ENCODE data around the gene ELMO3.

The ELMO3 gene

DNA sequence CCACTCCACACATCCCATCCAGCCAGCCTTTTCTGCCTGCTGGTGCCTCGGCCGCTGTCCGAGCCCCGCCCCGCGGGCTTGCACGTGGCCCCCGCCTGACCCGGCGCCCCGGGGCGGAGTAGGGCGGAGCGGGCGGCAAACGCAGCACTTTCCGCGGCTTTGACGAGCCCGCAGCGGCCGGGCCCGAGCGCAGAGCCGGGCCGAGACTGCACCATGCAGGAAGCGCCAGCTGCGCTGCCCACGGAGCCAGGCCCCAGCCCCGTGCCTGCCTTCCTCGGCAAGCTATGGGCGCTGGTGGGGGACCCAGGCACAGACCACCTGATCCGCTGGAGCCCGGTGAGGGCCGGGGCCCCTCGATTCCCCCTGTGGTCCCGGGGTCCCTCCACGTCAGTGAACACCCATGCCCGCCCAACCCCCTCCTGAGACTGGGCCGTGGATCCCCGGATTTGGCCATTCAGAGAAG is 34.3 kb upstream of the ELMO3 start, which contains the start of gene HSF4:
Gene HSF4, plus strand, starts transcription at position 147 of the 463 bp plus-strand sequence. Its CDS starts 67 bp downstream, at position 214.
- DNase-seq = peak; percentile 85 to 90
- Histone ChIP-seq H3K9me3 (ENCODE audit: insufficient read depth, low read depth, low read length) (peaks cover 8% of the 10 kb centered on the region), H4K91ac (ENCODE audit: low read depth, low read length) (no peak within 1 kb of the TSS), H2AK5ac (ENCODE audit: low read length) (no peak within 1 kb of the TSS), H3K4me2 (ENCODE audit: low read length) (peak within 1 kb of the TSS; percentile 63), H2AFZ (ENCODE audit: insufficient read depth, low read length, poor library complexity) (peak within 1 kb of the TSS; percentile 19), H3K4ac (ENCODE audit: low read depth, low read length) (no peak within 1 kb of the TSS), H3K27me3 (ENCODE audit: insufficient read depth, low read length) (peaks cover 80% of the 10 kb centered on the region), H3K79me1 (ENCODE audit: low read length) (peaks cover 5% of the 10 kb centered on the region), H3K18ac (ENCODE audit: low read length) (no peak within 1 kb of the TSS), H3K23ac (ENCODE audit: low read length) (no peak within 1 kb of the TSS), H2BK120ac (ENCODE audit: insufficient read depth, low read length, poor library complexity) (no peak within 1 kb of the TSS), H3K27ac (ENCODE audit: low read depth, low read length) (no peak within 1 kb of the TSS), H2BK5ac (ENCODE audit: low read depth, low read length, poor library complexity) (no peak within 1 kb of the TSS), H3K4me3 (ENCODE audit: low read depth, low read length) (peak within 1 kb of the TSS; percentile 11), H4K8ac (ENCODE audit: low read depth, low read length) (no peak within 1 kb of the TSS), H3K9ac (ENCODE audit: low read length) (no peak within 1 kb of the TSS), H2BK12ac (ENCODE audit: low read length) (no peak within 1 kb of the TSS), H3K79me2 (ENCODE audit: control insufficient read depth, insufficient read depth, low read length, poor library complexity) (peaks cover 2% of the 10 kb centered on the region), H3K14ac (ENCODE audit: low read length) (no peak within 1 kb of the TSS), H3K4me1 (ENCODE audit: control insufficient read depth in 1 of 2, insufficient read depth in 2 of 2, low read length in 2 of 2) (peaks cover 17 to 25% of the 10 kb centered on the region in 2 experiments), H4K12ac (ENCODE audit: low read depth, low read length) (no peak within 1 kb of the TSS), H3K36me3 (ENCODE audit: control insufficient read depth in 1 of 2, insufficient read depth in 2 of 2, low read length in 2 of 2) (no peaks in the 10 kb centered on the region)
- no CpG with 5 or more reads among the region's 41 CpGs for WGBS (ENCODE audit: extremely low coverage, insufficient coverage, insufficient read length)

DNA sequence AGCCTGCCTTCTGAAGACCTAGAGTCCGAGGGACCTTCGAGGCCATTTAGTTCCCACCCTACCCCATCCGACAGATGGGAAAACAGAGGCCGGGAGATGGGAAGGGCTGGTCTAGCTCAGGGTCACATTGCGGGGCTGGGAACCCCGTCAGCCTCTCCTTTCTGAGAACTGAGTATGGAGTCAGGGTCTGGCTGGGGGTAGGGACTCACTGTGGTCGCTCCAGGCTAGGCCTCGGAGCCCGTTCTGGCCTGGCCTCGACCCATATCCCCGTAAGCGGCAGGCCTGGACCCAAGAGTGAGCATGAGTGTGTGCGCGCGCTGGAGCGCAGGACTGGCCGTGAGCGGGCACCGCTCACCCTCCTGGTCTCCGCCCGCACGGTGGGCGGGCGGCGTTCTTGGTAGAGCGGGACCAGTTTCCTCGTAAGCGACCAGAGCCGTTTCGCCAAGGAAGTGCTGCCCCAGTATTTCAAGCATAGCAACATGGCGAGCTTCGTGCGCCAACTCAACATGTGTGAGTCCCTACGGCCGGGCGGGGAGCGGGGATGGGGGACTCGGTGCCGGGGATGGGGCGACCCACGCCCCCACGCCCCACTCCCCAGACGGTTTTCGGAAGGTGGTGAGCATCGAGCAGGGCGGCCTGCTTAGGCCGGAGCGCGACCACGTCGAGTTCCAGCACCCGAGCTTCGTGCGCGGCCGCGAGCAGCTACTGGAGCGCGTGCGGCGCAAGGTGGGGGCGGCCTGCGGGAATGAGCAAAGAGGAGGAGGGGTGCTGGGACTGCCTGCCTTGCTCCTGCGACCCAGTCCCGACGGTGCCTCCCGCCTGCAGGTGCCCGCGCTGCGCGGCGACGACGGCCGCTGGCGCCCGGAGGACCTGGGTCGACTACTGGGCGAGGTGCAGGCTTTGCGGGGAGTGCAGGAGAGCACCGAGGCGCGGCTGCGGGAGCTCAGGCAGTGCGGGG is 33.5 kb upstream of the ELMO3 start:
- H4K12ac ChIP-seq (ENCODE audit: low read depth, low read length) = no peak overlapping the region

DNA sequence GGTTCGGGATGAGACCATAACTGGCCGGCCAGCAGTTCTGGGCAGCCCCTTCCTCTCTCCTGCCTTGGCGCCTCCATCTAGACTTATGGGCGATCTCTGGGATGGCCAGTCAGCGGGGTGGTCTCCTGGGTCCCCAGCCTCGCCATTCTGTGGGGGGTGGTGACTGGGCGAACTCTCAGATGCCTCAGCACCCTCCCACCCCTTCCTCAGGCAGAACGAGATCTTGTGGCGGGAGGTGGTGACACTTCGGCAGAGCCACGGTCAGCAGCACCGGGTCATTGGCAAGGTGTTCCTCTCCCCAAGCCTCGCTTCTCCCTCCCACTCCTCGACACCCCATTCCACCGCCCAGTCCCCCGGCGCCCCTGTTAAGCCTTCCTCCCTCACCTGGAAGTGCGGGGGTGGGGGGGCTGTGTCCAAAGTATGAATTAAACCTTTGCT is 32.8 kb upstream of the ELMO3 start:
- peaks cover 1% of the 10 kb centered on the region for H3K79me2 ChIP-seq (ENCODE audit: control insufficient read depth, insufficient read depth, low read length, poor library complexity)
- peaks cover 79% of the 10 kb centered on the region for H3K27me3 ChIP-seq (ENCODE audit: insufficient read depth, low read length)
- no peak overlapping the region for H4K8ac ChIP-seq (ENCODE audit: low read depth, low read length)
- H3K4me1 ChIP-seq (ENCODE audit: control insufficient read depth in 1 of 2, insufficient read depth in 2 of 2, low read length in 2 of 2) = peaks cover 21 to 34% of the 10 kb centered on the region in 2 experiments
- no peaks in the 10 kb centered on the region for H3K36me3 ChIP-seq (ENCODE audit: control insufficient read depth in 1 of 2, insufficient read depth in 2 of 2, low read length in 2 of 2)
- no peak overlapping the region for H3K9ac ChIP-seq (ENCODE audit: low read length)
- no peak overlapping the region for H4K12ac ChIP-seq (ENCODE audit: low read depth, low read length)
- WGBS (ENCODE audit: extremely low coverage, insufficient coverage, insufficient read length) = no CpG with 5 or more reads among the region's 18 CpGs
- no peak overlapping the region for H3K23ac ChIP-seq (ENCODE audit: low read length)
- peaks cover 8% of the 10 kb centered on the region for H3K9me3 ChIP-seq (ENCODE audit: insufficient read depth, low read depth, low read length)
- no peak overlapping the region for H2BK120ac ChIP-seq (ENCODE audit: insufficient read depth, low read length, poor library complexity)
- H2BK5ac ChIP-seq (ENCODE audit: low read depth, low read length, poor library complexity) = no peak overlapping the region
- H2BK12ac ChIP-seq (ENCODE audit: low read length) = no peak overlapping the region
- peaks cover 5% of the 10 kb centered on the region for H3K79me1 ChIP-seq (ENCODE audit: low read length)
- no peak overlapping the region for H3K4me3 ChIP-seq (ENCODE audit: low read depth, low read length)
- no peak overlapping the region for H3K14ac ChIP-seq (ENCODE audit: low read length)
- H3K27ac ChIP-seq (ENCODE audit: low read depth, low read length) = no peak overlapping the region
- H3K4ac ChIP-seq (ENCODE audit: low read depth, low read length) = no peak overlapping the region
- no peak overlapping the region for H3K4me2 ChIP-seq (ENCODE audit: low read length)
- H2AFZ ChIP-seq (ENCODE audit: insufficient read depth, low read length, poor library complexity) = no peak overlapping the region
- H3K18ac ChIP-seq (ENCODE audit: low read length) = no peak overlapping the region
- no peak for DNase-seq
- no peak overlapping the region for H4K91ac ChIP-seq (ENCODE audit: low read depth, low read length)
- H2AK5ac ChIP-seq (ENCODE audit: low read length) = no peak overlapping the region

More for the DNA sequence above, 33.5 kb upstream of the ELMO3 start:
- Histone ChIP-seq H3K27me3 (ENCODE audit: insufficient read depth, low read length) (peaks cover 80% of the 10 kb centered on the region), H3K4ac (ENCODE audit: low read depth, low read length) (no peak overlapping the region), H3K4me2 (ENCODE audit: low read length) (peak overlapping the region; percentile 14), H4K91ac (ENCODE audit: low read depth, low read length) (no peak overlapping the region), H3K36me3 (ENCODE audit: control insufficient read depth in 1 of 2, insufficient read depth in 2 of 2, low read length in 2 of 2) (no peaks in the 10 kb centered on the region), H2BK12ac (ENCODE audit: low read length) (no peak overlapping the region), H2AFZ (ENCODE audit: insufficient read depth, low read length, poor library complexity) (no peak overlapping the region), H3K4me1 (ENCODE audit: control insufficient read depth in 1 of 2, insufficient read depth in 2 of 2, low read length in 2 of 2) (peaks cover 22 to 29% of the 10 kb centered on the region in 2 experiments), H4K8ac (ENCODE audit: low read depth, low read length) (no peak overlapping the region), H3K4me3 (ENCODE audit: low read depth, low read length) (no peak overlapping the region), H3K14ac (ENCODE audit: low read length) (no peak overlapping the region), H3K9ac (ENCODE audit: low read length) (no peak overlapping the region), H3K23ac (ENCODE audit: low read length) (no peak overlapping the region), H2BK120ac (ENCODE audit: insufficient read depth, low read length, poor library complexity) (no peak overlapping the region), H2BK5ac (ENCODE audit: low read depth, low read length, poor library complexity) (no peak overlapping the region), H2AK5ac (ENCODE audit: low read length) (no peak overlapping the region), H3K18ac (ENCODE audit: low read length) (no peak overlapping the region), H3K79me1 (ENCODE audit: low read length) (peaks cover under 1% of the 10 kb centered on the region), H3K79me2 (ENCODE audit: control insufficient read depth, insufficient read depth, low read length, poor library complexity) (peaks cover under 1% of the 10 kb centered on the region), H3K27ac (ENCODE audit: low read depth, low read length) (no peak overlapping the region), H3K9me3 (ENCODE audit: insufficient read depth, low read depth, low read length) (peaks cover 8% of the 10 kb centered on the region)
- DNase-seq = no peak
- WGBS (ENCODE audit: extremely low coverage, insufficient coverage, insufficient read length) = no CpG with 5 or more reads among the region's 85 CpGs

DNA sequence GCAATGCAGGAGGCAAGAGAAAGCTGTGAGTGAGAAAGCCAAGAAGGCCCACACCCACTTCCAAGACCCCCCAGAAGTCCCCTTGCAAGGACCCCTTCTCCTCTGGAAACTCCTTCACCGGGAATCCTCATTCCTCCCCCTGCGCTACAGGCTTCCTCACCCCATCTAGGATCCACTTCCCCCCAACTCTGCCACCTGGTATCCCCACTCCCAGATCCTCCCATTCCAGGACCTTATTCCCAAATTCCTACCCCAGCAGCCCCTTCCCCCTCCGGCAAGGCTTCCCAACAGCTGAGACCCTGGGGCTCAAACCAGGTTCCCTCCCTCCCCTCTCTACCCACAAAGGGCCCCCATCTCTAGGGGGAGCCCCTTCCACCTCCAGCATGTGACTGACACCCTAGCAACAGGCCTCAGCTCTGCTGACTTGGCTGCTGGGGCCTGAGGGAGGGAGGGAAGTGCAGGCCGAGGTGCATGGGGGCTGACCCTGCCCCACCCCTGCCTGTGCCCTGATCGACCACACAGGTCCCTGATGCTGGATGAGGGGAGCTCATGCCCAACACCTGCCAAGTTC is 32.2 kb upstream of the ELMO3 start:
- H3K9me3 ChIP-seq (ENCODE audit: insufficient read depth, low read depth, low read length) = peaks cover 9% of the 10 kb centered on the region
- WGBS (ENCODE audit: extremely low coverage, insufficient coverage, insufficient read length) = no CpG with 5 or more reads among the region's 5 CpGs

More for the DNA sequence above, 32.2 kb upstream of the ELMO3 start:
- no peak overlapping the region for H2AK5ac ChIP-seq (ENCODE audit: low read length)
- no peak for DNase-seq
- peaks cover 5% of the 10 kb centered on the region for H3K79me1 ChIP-seq (ENCODE audit: low read length)
- no peak overlapping the region for H3K27ac ChIP-seq (ENCODE audit: low read depth, low read length)
- H4K8ac ChIP-seq (ENCODE audit: low read depth, low read length) = no peak overlapping the region
- no peak overlapping the region for H3K23ac ChIP-seq (ENCODE audit: low read length)
- peaks cover 1% of the 10 kb centered on the region for H3K79me2 ChIP-seq (ENCODE audit: control insufficient read depth, insufficient read depth, low read length, poor library complexity)
- no peak overlapping the region for H2BK120ac ChIP-seq (ENCODE audit: insufficient read depth, low read length, poor library complexity)
- H3K4me1 ChIP-seq (ENCODE audit: control insufficient read depth in 1 of 2, insufficient read depth in 2 of 2, low read length in 2 of 2) = peaks cover 20 to 32% of the 10 kb centered on the region in 2 experiments
- no peak overlapping the region for H2BK5ac ChIP-seq (ENCODE audit: low read depth, low read length, poor library complexity)
- H3K14ac ChIP-seq (ENCODE audit: low read length) = no peak overlapping the region
- H3K36me3 ChIP-seq (ENCODE audit: control insufficient read depth in 1 of 2, insufficient read depth in 2 of 2, low read length in 2 of 2) = no peaks in the 10 kb centered on the region
- H4K91ac ChIP-seq (ENCODE audit: low read depth, low read length) = no peak overlapping the region
- H3K27me3 ChIP-seq (ENCODE audit: insufficient read depth, low read length) = peaks cover 73% of the 10 kb centered on the region
- H3K18ac ChIP-seq (ENCODE audit: low read length) = no peak overlapping the region
- H2AFZ ChIP-seq (ENCODE audit: insufficient read depth, low read length, poor library complexity) = no peak overlapping the region
- H3K4ac ChIP-seq (ENCODE audit: low read depth, low read length) = no peak overlapping the region
- no peak overlapping the region for H2BK12ac ChIP-seq (ENCODE audit: low read length)
- no peak overlapping the region for H3K4me3 ChIP-seq (ENCODE audit: low read depth, low read length)
- H3K4me2 ChIP-seq (ENCODE audit: low read length) = no peak overlapping the region
- H3K9ac ChIP-seq (ENCODE audit: low read length) = no peak overlapping the region
- no peak overlapping the region for H4K12ac ChIP-seq (ENCODE audit: low read depth, low read length)

All from trophoblast cell (in vitro differentiated cells and primary cell).